ENCODE measurements around the gene TRPM4.
A peak's percentile ranks its signal among the peaks of the same experiment; 100 is the strongest.
"Not testable (repeated sequence)": the region's sequence is repeated elsewhere in the genome, so short reads cannot be mapped to it uniquely, and the experiment has no call there.

Gene TRPM4

GRCh38 chr19:49120868-49121267, 36.7 kb upstream of the TRPM4 start:
- TF ChIP-seq CTCF (IDR thresholded peaks at IDR 0.05; ENCODE audit: poor library complexity, severe bottlenecking): no peak
- Histone ChIP-seq H3K4me3 (ENCODE audit: severe bottlenecking) (no peak overlapping the region), H3K27me3 (ENCODE audit: insufficient read depth, poor library complexity, severe bottlenecking) (no peaks in the 10 kb centered on the region), H3K27ac (ENCODE audit: poor library complexity, severe bottlenecking) (no peak overlapping the region), H3K9me3 (ENCODE audit: severe bottlenecking) (no peaks in the 10 kb centered on the region), H3K4me1 (ENCODE audit: insufficient read depth, poor library complexity, severe bottlenecking) (no peaks in the 10 kb centered on the region), H3K36me3 (ENCODE audit: low read depth) (no peaks in the 10 kb centered on the region)
- ATAC-seq (ENCODE audit: low read depth) (no peak), DNase-seq (ENCODE audit: low spot score) (no peak)

- not testable (repeated sequence) for H3K9me3 ChIP-seq (ENCODE audit: severe bottlenecking); H3K36me3 ChIP-seq (ENCODE audit: low read depth); H3K27ac ChIP-seq (ENCODE audit: poor library complexity, severe bottlenecking); H3K27me3 ChIP-seq (ENCODE audit: insufficient read depth, poor library complexity, severe bottlenecking); DNase-seq (ENCODE audit: low spot score); H3K4me1 ChIP-seq (ENCODE audit: insufficient read depth, poor library complexity, severe bottlenecking); ATAC-seq (ENCODE audit: low read depth); H3K4me3 ChIP-seq (ENCODE audit: severe bottlenecking)
These were observed 35.8 kb upstream of the TRPM4 start for GRCh38 chr19:49121841-49122240.

GRCh38 chr19:49123285-49123684, 34.3 kb upstream of the TRPM4 start:
- not testable (repeated sequence) for ATAC-seq (ENCODE audit: low read depth); H3K4me3 ChIP-seq (ENCODE audit: severe bottlenecking); H3K36me3 ChIP-seq (ENCODE audit: low read depth); DNase-seq (ENCODE audit: low spot score); H3K27me3 ChIP-seq (ENCODE audit: insufficient read depth, poor library complexity, severe bottlenecking); H3K4me1 ChIP-seq (ENCODE audit: insufficient read depth, poor library complexity, severe bottlenecking); H3K27ac ChIP-seq (ENCODE audit: poor library complexity, severe bottlenecking); H3K9me3 ChIP-seq (ENCODE audit: severe bottlenecking)

GRCh38 chr19:49125025-49125731, 32.4 kb upstream of the TRPM4 start:
- Histone ChIP-seq H3K36me3 (ENCODE audit: low read depth) (no peaks in the 10 kb centered on the region), H3K27ac (ENCODE audit: poor library complexity, severe bottlenecking) (no peak overlapping the region), H3K9me3 (ENCODE audit: severe bottlenecking) (no peaks in the 10 kb centered on the region), H3K4me1 (ENCODE audit: insufficient read depth, poor library complexity, severe bottlenecking) (peaks cover 8% of the 10 kb centered on the region), H3K4me3 (ENCODE audit: severe bottlenecking) (no peak overlapping the region), H3K27me3 (ENCODE audit: insufficient read depth, poor library complexity, severe bottlenecking) (no peaks in the 10 kb centered on the region)
- ATAC-seq (ENCODE audit: low read depth) (no peak), DNase-seq (ENCODE audit: low spot score) (no peak)
- no peak for TF ChIP-seq CTCF (IDR thresholded peaks at IDR 0.05; ENCODE audit: poor library complexity, severe bottlenecking)

- ATAC-seq (ENCODE audit: low read depth) (no peak), DNase-seq (ENCODE audit: low spot score) (no peak)
- no peak overlapping the region for H3K4me3 ChIP-seq (ENCODE audit: severe bottlenecking)
- TF ChIP-seq CTCF (IDR thresholded peaks at IDR 0.05; ENCODE audit: poor library complexity, severe bottlenecking): no peak
- H3K36me3 ChIP-seq (ENCODE audit: low read depth): no peaks in the 10 kb centered on the region
- peaks cover 8% of the 10 kb centered on the region for H3K4me1 ChIP-seq (ENCODE audit: insufficient read depth, poor library complexity, severe bottlenecking)
- H3K27ac ChIP-seq (ENCODE audit: poor library complexity, severe bottlenecking): no peak overlapping the region
- H3K9me3 ChIP-seq (ENCODE audit: severe bottlenecking): no peaks in the 10 kb centered on the region
- H3K27me3 ChIP-seq (ENCODE audit: insufficient read depth, poor library complexity, severe bottlenecking): no peaks in the 10 kb centered on the region
These were observed 31.0 kb upstream of the TRPM4 start for GRCh38 chr19:49126575-49126974.

GRCh38 chr19:49127225-49127624, 30.4 kb upstream of the TRPM4 start:
- H3K27me3 ChIP-seq (ENCODE audit: insufficient read depth, poor library complexity, severe bottlenecking); H3K9me3 ChIP-seq (ENCODE audit: severe bottlenecking); H3K36me3 ChIP-seq (ENCODE audit: low read depth); ATAC-seq (ENCODE audit: low read depth); DNase-seq (ENCODE audit: low spot score); H3K4me1 ChIP-seq (ENCODE audit: insufficient read depth, poor library complexity, severe bottlenecking): not testable (repeated sequence)
- peak overlapping the region; percentile 22 for H3K27ac ChIP-seq (ENCODE audit: poor library complexity, severe bottlenecking)
- H3K4me3 ChIP-seq (ENCODE audit: severe bottlenecking): peak overlapping the region; percentile 36
